OCI-LY7 (cell line): ENCODE data around the gene DICER1.

Source experiments
- EZH2phosphoT487 ChIP-seq: fragments of 200-600 bp; sonication (generic); IDR thresholded peaks from 2 replicates; pipeline ENCODE4 v1.6.1; 2018; ENCODE audit warnings: low read depth, borderline replicate concordance, mild to moderate bottlenecking, mixed run types, antibody characterized with exemption, low read length, moderate library complexity, mixed read lengths
- TF ChIP-seq, protein P1 (sequence below): fragments of 200-600 bp; sonication (generic); conservative IDR thresholded peaks from 2 replicates; pipeline ENCODE4 v1.5.1; 2014; ENCODE audit warnings: mild to moderate bottlenecking, antibody characterized with exemption, low read length, moderate library complexity, mixed read lengths

- TF ChIP-seq, protein P1, sequence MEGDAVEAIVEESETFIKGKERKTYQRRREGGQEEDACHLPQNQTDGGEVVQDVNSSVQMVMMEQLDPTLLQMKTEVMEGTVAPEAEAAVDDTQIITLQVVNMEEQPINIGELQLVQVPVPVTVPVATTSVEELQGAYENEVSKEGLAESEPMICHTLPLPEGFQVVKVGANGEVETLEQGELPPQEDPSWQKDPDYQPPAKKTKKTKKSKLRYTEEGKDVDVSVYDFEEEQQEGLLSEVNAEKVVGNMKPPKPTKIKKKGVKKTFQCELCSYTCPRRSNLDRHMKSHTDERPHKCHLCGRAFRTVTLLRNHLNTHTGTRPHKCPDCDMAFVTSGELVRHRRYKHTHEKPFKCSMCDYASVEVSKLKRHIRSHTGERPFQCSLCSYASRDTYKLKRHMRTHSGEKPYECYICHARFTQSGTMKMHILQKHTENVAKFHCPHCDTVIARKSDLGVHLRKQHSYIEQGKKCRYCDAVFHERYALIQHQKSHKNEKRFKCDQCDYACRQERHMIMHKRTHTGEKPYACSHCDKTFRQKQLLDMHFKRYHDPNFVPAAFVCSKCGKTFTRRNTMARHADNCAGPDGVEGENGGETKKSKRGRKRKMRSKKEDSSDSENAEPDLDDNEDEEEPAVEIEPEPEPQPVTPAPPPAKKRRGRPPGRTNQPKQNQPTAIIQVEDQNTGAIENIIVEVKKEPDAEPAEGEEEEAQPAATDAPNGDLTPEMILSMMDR: no peak
- no peak for TF ChIP-seq EZH2phosphoT487
Observed at GRCh38 chr14:95104911-95105310, 52.4 kb downstream of the DICER1 start.
